Pons (tissue), 1 donor: ENCODE results near the gene PDCD2.
"Not testable (repeated sequence)": the region's sequence is repeated elsewhere in the genome, so short reads cannot be mapped to it uniquely, and the experiment has no call there.

Source experiments
- DNase-seq: peaks from one replicate; pipeline ENCODE4 v3.0.0-alpha.2; 2016; ENCODE audit warnings: low spot score

Gene PDCD2

GRCh38 chr6:170584181-170584953 is at the start of gene PDCD2:
TSS of gene PDCD2 (minus strand) at chr6:170584637. CDS start at chr6:170584581, 56 bp downstream.
- DNase-seq = peak; percentile 89

DNA sequence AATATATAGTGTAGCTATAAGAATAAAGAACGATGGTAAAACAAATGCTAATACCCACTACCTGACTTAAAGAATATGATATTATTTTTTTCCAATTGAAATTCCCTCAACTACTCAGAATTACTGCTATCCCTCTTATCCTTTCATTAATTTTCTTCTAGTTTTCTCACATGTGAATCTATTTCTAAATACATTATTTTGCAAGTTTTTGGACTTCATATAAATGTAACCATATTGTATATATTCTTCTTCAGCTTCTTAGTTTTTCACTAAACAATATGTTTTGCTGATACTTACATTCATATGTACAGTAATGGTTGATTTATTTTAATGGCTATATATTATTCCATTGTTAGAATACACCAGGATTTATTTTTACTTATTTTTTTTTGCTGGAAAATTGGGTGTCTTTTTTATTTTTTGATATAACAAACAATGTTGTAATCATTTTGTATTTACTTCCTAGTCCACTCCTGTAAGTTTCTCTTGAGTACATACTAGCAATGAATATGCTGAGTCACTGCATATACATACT is 31.6 kb upstream of the PDCD2 start:
- not testable (repeated sequence) for DNase-seq

GRCh38 chr6:170612256-170612804 is 27.9 kb upstream of the PDCD2 start:
- DNase-seq = not testable (repeated sequence)

DNA sequence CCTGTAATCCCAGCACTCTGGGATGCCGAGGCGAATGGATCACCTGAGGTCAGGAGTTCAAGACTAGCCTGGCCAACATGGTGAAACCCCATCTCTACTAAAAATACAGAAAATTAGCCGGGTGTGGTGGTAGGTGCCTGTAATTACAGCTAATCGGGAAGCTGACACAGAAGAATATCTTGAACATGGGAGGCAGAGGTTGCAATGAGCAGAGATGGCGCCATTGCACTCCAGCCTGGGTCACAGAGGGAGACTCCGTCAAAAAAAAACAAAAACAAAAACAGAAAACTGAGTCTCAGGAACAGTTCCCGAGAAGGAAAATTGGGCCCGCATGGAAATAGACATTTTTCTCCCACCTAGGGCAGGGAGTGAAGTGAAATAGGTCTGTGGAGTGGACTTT is 24.8 kb upstream of the PDCD2 start:
- DNase-seq = not testable (repeated sequence)

- DNase-seq = no peak
Observed at GRCh38 chr6:170605574-170606259, 21.3 kb upstream of the PDCD2 start.

DNA sequence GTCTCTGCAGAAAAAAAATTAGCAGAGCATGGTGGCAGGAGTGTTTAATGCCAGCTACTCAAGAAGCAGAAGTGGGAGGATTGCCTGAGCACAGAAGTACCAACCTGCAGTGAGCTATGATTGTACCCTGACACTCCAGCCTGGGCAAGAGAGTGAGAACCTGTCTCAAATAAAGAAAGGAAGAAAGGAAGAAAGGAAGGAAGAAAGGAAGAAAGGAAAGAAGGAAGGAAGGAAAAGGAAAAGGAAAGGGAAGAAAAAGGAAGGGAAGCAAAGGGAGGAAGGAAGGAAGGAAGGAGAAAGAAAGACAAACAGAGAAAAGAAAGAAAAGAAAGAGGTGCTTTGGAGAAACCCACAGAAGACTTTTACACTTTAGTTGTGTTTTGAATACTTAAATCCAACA is 12.8 kb upstream of the PDCD2 start:
- DNase-seq = no peak

DNA sequence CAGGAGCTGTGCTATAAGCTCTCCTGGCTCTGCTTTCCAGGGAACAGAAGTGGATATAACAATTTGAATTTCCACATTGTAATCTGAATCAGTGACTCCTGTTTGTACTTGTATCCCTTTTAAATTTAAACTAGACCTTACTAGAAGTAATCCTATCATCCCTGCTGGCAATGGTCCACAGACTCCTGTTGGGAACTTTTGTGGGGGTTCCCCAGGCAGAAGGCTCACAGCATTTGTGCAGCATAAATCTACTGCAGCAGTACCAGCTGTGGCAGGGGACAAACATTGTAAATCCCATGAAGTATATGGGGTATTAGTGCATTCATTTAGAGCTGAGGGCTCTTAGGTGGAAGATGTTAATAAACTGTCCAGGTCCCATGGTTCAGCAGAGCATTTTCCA is 12.0 kb upstream of the PDCD2 start:
- no peak for DNase-seq

DNA sequence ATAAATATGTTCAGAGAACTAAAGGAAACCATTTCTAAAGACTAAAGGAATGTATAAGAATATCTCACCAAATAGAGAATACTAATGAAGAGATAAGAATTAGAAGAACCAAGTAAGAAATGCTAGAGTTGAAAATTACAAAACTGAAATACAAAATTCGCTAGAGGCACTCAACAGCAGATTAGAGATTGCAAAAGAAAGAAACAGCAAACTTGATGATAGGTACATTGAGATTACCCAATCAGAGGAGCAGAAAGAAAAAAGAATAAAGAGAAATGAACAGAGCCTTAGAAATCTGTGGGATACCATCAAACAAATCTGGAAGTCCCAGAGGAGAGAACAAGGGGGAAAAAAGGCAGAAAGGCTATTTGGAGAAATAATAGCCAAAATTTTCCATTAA is 6.3 kb upstream of the PDCD2 start:
- no peak for DNase-seq

DNA sequence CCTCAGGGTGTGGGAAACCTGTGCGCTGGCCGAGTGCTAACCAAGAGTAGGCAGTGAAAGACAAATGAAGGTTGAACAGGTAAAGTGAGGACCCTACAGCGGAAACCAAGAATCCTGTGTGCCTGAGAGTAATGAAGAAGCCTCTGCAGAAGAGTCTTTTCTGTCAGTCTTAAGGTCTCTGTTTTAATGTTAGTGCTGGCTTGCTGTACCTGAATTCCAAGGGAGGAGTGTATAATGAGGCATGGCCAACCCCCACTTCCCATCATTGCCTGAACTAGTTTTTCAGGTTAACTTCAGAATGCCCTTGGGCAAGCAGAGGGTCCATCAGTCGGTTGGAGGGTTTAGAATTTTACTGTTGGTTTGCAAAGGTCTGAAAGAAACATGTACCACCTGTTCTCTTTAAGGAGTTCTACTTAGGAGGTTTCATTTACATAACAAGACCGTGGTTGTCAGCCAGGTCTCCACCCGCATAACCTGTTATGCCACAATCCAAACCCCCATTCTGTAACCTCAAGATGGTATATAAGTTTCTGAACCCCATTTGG is 589 bp upstream of the PDCD2 start:
- no peak for DNase-seq

DNA sequence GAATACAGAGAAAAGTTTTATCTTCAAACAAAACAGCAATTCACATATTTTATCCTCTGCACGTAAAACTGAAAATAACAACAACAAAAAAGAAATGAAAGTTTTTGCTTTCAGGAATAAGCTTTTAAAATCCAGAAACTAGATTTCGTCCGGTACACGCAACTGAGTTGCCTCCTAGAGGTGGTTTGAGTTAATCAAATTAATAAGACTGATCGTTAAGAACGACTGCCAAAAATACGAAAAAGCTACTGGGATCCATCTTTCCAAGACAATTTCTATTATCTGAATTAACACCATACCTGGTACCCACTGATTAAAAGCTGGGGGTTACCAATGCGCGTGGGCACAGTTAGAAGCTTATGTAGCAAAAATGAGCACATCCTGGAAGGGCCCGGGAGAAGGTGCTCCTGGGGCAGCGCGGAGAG is 669 bp downstream of the PDCD2 start:
- no peak for DNase-seq

GRCh38 chr6:170578909-170579308 is 5.5 kb downstream of the PDCD2 start:
- no peak for DNase-seq

GRCh38 chr6:170575250-170575649 is 9.2 kb downstream of the PDCD2 start:
- no peak for DNase-seq

DNA sequence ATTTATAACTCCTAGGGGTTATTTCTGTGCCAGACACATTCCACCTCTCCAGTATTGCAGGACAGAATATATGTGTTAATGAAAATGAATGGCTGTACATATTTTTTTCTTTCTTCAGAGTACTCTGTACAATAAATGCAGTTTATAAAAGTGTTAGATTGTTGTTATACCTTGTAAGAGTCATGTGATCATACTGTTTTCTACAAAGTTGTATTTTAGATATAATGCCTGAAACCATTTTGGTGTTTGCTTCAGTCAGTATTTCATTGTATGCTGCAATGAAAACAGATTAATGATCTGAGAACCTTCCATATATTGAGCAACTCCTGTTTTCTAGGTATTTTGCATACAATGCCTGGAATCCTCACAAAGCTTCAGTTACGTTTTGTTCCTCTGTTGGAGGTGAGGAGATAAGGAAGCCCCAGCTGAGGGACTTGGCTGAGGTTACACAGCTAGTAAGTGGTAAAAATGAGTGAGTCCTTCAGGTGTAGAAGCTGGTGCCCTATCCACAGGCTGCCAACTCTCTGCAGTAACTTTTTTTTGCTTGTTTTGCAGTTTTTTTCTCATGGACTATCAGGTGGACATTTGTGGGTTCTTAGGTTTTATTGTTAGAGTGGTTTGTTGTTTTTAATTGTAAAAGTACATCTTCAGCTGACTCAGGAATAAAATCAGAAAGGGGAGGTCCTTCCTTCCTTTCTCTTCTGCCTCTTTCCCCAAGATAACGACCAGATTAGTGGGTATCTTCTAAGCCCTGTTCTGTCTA is 11.6 kb downstream of the PDCD2 start:
- no peak for DNase-seq

GRCh38 chr6:170564936-170565530 is 19.4 kb downstream of the PDCD2 start:
- no peak for DNase-seq

DNA sequence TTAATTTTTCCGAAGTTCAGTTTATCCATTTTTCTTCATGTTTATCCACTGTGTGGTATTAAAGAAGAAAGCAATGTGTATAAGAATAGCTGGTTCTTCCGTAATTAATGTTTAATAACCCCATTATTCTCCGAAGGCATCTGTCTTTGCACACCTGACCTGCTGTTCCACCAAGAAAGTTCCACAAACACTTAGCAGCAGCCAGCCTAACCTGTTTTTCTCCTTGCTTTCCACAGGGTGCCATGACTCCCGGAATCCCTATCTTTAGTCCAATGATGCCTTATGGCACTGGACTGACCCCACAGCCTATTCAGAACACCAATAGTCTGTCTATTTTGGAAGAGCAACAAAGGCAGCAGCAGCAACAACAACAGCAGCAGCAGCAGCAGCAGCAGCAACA is 22.9 kb downstream of the PDCD2 start:
- no peak for DNase-seq

- no peak for DNase-seq
Observed at GRCh38 chr6:170555305-170555704, 29.1 kb downstream of the PDCD2 start.

DNA sequence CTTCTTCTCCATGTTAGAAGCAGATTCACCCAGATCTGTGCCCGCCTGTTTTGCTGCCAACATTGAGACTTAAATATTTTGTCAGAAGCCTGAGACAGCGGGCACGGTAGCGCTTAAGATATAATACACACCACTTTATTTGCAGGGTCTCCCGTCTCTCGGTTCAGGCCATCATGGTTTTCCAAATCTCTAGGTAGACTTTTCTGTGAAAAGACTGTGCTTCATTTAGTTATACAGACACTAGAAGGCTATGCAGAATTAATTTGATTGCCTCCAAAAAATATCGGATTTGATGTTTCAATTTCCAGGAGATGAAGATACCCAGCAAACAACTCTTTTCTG is 29.7 kb downstream of the PDCD2 start:
- DNase-seq = no peak

- peak; percentile 100 for DNase-seq
Observed at GRCh38 chr6:170554013-170554795, 30.2 kb downstream of the PDCD2 start, which contains the start of gene TBP. TSS of gene TBP (plus strand) at chr6:170554369. CDS start at chr6:170557030, 2,661 bp downstream.

GRCh38 chr6:170553534-170554012 is 30.9 kb downstream of the PDCD2 start:
- DNase-seq = no peak

DNA sequence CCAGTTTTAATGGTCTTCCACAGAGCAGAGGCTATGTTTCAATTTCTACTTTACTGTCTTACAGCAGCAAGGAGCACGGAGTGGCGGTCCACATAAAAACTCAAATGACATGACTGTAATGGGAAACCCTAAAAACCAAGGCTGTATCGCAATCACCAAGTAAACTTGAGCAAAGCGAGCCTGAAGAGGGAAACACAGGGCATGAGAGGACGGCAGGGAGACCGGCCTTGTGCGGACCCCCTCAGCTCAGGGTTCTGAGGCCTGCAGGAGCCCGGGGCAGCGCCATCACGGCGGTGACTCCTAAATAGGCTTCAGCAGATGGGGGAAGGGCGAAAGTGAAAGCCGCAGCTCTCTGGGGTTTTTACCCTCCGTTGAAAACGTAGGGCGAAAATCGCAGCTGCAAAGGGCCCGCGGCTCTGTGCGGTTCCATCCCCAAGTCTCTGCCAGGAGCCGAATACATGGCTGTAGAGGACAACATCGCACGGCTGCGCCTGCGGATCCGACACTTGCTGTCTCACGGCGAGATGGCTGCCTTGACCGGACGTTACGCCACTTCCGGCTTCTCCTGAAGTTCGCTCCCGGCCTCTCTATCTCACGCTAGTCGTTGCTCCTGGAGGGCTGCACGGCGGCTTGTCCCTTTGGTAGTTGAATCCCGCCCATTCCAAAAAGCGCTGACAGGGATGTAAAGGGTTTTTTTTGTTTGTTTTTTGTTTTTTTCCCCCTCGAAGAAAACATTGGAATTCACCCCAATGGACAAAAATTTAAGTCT is 31.5 kb downstream of the PDCD2 start, which contains the start of gene PSMB1:
PSMB1 (minus strand) TSS at position 543 of the 769 bp plus-strand sequence; CDS start at position 478, 65 bp downstream.
- peak; percentile 97 for DNase-seq
